IgD-negative memory B cell (primary cell): ENCODE results near the gene HSPA9. TPM values are rescaled to one million over a fixed set of nuclear protein-coding genes. Genes with fewer than 3 reads are reported as not detected.
A peak's percentile ranks its signal among the peaks of the same experiment; 100 is the strongest.
"Not testable (repeated sequence)": the region's sequence is repeated elsewhere in the genome, so short reads cannot be mapped to it uniquely, and the experiment has no call there.

Experiments used
- H3K27ac Mint-ChIP-seq, 3 donors: one replicate each; pipeline ENCODE4 v1.8.0; 2020 to 2022; ENCODE audit warnings: mild to moderate bottlenecking in 3 of 3, mixed read lengths in 3 of 3, moderate library complexity in 1 of 3
- H3K27me3 Mint-ChIP-seq: one replicate; pipeline ENCODE4 v1.8.0; 2021; ENCODE audit warnings: mixed read lengths
- H3K36me3 Mint-ChIP-seq: one replicate; pipeline ENCODE4 v1.8.0; 2020; ENCODE audit warnings: mild to moderate bottlenecking, mixed read lengths
- H3K4me1 Mint-ChIP-seq, 3 donors: one replicate each; pipeline ENCODE4 v1.8.0; 2020 to 2022; ENCODE audit warnings: mixed read lengths in 3 of 3, mild to moderate bottlenecking in 1 of 3
- H3K4me3 Mint-ChIP-seq, 4 donors: one replicate each; pipeline ENCODE4 v1.8.0; 2020 to 2022; ENCODE audit warnings: mild to moderate bottlenecking in 4 of 4, mixed read lengths in 4 of 4, moderate library complexity in 3 of 4
- H3K9me3 Mint-ChIP-seq, 3 donors: one replicate each; pipeline ENCODE4 v1.8.0; 2020 to 2021; ENCODE audit warnings: mixed read lengths in 3 of 3, mild to moderate bottlenecking in 1 of 3
- polyA plus RNA-seq: library from polyadenylated mRNA; unstranded; fragments of 300-500 nt; fragmentation: Illumina TruSeq; gene quantifications from one replicate; pipeline ENCODE4 v1.2.3, GENCODE V29; 2021

The HSPA9 gene
- polyA plus RNA-seq, 1 donor from 2014 or later: 126 TPM

GRCh38 chr5:138507485-138507884, 67.7 kb downstream of the HSPA9 start:
- not testable (repeated sequence) for H3K9me3 Mint-ChIP-seq, H3K4me1 Mint-ChIP-seq, H3K27me3 Mint-ChIP-seq, H3K4me3 Mint-ChIP-seq, H3K36me3 Mint-ChIP-seq
- H3K27ac Mint-ChIP-seq: peak overlapping the region in 1 of 3 donors; percentile 63

DNA sequence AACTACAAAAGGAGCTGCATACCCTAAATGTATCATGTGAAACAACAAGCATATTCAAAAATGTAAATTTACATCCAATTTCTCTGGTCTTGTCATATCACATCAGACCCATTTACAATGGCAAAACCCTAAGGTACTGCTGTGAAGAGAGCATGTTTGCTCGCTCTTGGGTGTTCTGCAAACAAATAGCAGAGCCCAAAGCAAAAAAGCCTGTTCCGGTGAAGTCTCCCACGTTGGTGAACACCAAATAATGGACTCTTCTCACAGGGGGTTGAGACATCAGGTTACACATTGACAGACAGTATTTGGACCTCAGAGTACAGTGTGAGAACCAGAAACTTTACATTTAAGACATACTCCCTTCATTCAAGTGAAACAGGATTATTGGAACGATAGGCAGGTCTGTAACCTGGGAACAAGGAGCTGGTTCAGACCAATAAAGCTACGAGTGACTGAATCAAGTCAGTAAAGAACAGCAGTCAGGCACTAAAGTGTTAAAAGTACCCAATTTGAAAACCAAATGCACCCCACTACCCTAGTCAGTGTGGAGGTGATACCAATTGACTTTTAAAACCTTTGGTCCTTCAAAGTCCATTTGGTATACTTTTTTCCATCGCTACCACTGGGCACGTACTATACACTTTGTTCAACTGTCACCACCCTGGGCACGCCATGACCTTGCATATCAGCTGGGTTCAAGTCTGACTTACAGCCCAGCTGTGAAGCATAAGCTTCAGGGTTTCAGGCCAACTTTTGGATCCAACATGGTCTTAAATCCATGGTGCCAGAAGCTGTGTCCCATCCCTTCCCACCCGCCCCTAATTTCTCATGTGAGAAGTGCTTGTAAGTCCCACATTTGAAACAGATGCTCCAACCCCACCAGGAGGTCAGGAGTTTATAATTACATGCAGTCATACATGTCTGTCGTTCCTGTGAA, 68.6 kb downstream of the HSPA9 start:
- H3K27ac Mint-ChIP-seq: peak overlapping the region in 1 of 3 donors; percentile 63
- no peaks in the 10 kb centered on the region for H3K36me3 Mint-ChIP-seq
- no peaks in the 10 kb centered on the region for H3K4me1 Mint-ChIP-seq
- no peaks in the 10 kb centered on the region for H3K9me3 Mint-ChIP-seq
- H3K4me3 Mint-ChIP-seq: no peak overlapping the region
- no peaks in the 10 kb centered on the region for H3K27me3 Mint-ChIP-seq

DNA sequence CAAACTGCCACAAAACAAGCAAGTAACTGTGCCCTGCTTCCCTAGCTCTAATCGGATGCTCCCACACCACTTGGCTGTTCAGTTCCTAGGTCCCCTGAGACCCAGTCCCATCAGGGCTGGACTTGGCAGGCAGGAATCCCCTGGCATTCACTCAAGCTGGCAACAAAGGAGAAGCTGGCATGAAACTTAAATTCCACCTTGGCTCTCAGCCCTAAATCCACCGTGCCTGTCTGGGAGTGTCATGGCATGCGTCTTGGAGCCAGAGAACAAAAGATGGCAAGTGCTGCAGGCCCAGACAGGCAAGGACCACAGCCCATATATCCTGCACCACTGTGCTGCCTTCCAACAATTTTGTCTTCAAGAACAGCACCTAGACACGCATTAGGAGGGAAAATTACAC, 70.4 kb downstream of the HSPA9 start:
- Mint-ChIP-seq H3K4me1 (no peaks in the 10 kb centered on the region), H3K9me3 (no peaks in the 10 kb centered on the region), H3K4me3 (no peak overlapping the region), H3K27me3 (no peaks in the 10 kb centered on the region), H3K36me3 (no peaks in the 10 kb centered on the region), H3K27ac (peak overlapping the region in 1 of 3 donors; percentile 69)

Other genes starting within 250 kb of the HSPA9 start
- not detected for gene CDC25C, start 243.6 kb downstream of the HSPA9 start, polyA plus RNA-seq
- 20.4 TPM for gene FAM53C, start 237.1 kb downstream of the HSPA9 start, polyA plus RNA-seq
- 18.1 TPM for gene KDM3B, start 222.7 kb downstream of the HSPA9 start, polyA plus RNA-seq
- not detected for gene REEP2, start 136.3 kb downstream of the HSPA9 start, polyA plus RNA-seq
- 32.3 TPM for gene EGR1, start 109.9 kb downstream of the HSPA9 start, polyA plus RNA-seq
- gene ETF1, start 32.2 kb downstream of the HSPA9 start, polyA plus RNA-seq: 32.0 TPM
- gene CTNNA1, start 178.0 kb upstream of the HSPA9 start, polyA plus RNA-seq: 21.4 TPM